RWPE2 (cell line): ENCODE data around the gene IL1RAPL2.

Experiments
- ATAC-seq: fragments of 200-7000 bp; cut with Tn5 transposase; 3 replicates; pipeline ENCODE4 v1.9.1; 2021; ENCODE audit warnings: low read depth
- DNase-seq: peaks from one replicate; pipeline ENCODE4 v3.0.0-alpha.2; 2020; ENCODE audit warnings: low spot score
- H3K27ac ChIP-seq: fragments of 450-650 bp; 2 replicates; pipeline ENCODE4 v1.5.1; 2017; ENCODE audit warnings: mild to moderate bottlenecking; ENCODE audit not compliant: poor library complexity, severe bottlenecking
- H3K27me3 ChIP-seq: fragments of 250-450 bp; sonication (Bioruptor Pico); 2 replicates; pipeline ENCODE4 v1.5.1; 2021; ENCODE audit warnings: mild to moderate bottlenecking, moderate library complexity; ENCODE audit not compliant: insufficient read depth, poor library complexity, severe bottlenecking
- H3K36me3 ChIP-seq: fragments of 250-450 bp; sonication (Bioruptor Pico); 2 replicates; pipeline ENCODE4 v1.5.1; 2020; ENCODE audit warnings: low read depth, mild to moderate bottlenecking, moderate library complexity
- H3K4me1 ChIP-seq: fragments of 250-450 bp; sonication (Bioruptor Pico); 2 replicates; pipeline ENCODE4 v1.5.1; 2021; ENCODE audit warnings: mild to moderate bottlenecking, moderate library complexity; ENCODE audit not compliant: insufficient read depth, poor library complexity, severe bottlenecking
- H3K4me3 ChIP-seq: fragments of 250-450 bp; sonication (Bioruptor Pico); 2 replicates; pipeline ENCODE4 v1.5.1; 2021; ENCODE audit warnings: mild to moderate bottlenecking, moderate library complexity; ENCODE audit not compliant: severe bottlenecking
- H3K9me3 ChIP-seq: fragments of 250-450 bp; sonication (Bioruptor Pico); 2 replicates; pipeline ENCODE4 v1.5.1; 2021; ENCODE audit warnings: mild to moderate bottlenecking, moderate library complexity; ENCODE audit not compliant: severe bottlenecking
- CTCF ChIP-seq: fragments of 450-650 bp; IDR thresholded peaks from one replicate; pipeline ENCODE4 v1.5.1; 2017; ENCODE audit warnings: mild to moderate bottlenecking, moderate library complexity; ENCODE audit not compliant: poor library complexity, severe bottlenecking

IL1RAPL2 gene

DNA sequence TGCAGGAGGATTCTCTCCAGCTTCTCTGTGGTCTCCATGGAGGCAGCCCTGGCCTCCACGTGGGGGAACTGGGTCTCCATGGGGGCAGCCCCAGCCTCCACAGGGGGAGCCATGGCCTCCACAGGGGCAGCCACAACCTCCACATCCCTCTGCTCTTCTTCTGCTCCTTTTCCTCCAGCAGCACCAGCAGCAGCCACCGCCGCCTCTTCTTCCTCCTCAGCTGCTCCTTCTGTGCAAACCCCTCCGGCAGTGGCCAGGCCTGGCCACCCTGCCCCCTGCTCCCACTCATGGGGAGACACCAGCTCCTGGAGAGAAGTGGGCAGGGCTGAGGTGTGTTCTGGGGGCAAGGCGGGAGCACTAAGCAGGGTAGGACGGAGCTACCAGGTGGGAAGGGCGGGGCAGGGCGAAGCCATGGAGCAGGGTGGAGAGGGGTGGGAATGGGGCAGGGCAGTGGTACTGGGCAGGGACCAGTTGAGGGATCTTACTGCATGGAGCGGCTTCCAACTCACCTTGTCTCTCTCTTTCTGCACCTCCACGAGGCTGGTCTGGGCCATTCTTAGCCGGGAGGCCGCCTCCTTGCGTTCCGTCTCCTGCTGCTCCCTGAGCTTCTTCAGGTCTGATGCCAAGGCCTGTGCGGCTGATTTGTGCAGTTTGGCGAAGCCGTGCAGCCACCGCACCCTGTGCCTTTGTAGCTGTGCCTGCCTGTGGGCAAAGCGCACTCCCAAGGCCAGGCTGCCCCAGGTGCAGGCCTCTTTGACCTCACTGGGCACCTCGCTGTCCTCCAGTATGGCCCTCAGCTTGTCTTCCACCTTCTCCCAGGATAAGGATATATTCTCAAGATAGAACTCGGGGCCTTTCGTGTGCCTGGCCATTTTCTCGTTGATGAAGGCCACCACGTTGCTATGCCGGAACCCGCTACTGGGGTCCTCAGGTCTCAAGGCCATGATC, 653.7 kb downstream of the IL1RAPL2 start:
- Histone ChIP-seq H3K36me3 (no peaks in the 10 kb centered on the region), H3K27me3 (no peaks in the 10 kb centered on the region), H3K27ac (no peak overlapping the region), H3K9me3 (no peaks in the 10 kb centered on the region), H3K4me3 (no peak overlapping the region), H3K4me1 (no peaks in the 10 kb centered on the region)
- no peak for DNase-seq
- no peak for TF ChIP-seq CTCF
- ATAC-seq = no peak

- Histone ChIP-seq H3K27me3 (no peaks in the 10 kb centered on the region), H3K27ac (no peak within 1 kb of the TSS), H3K9me3 (no peaks in the 10 kb centered on the region), H3K36me3 (no peaks in the 10 kb centered on the region), H3K4me1 (no peaks in the 10 kb centered on the region), H3K4me3 (no peak within 1 kb of the TSS)
- DNase-seq (no peak), ATAC-seq (no peak)
- no peak for TF ChIP-seq CTCF
Measured at GRCh38 chrX:105220636-105221035, 654.6 kb downstream of the IL1RAPL2 start, which contains the start of gene TEX13A. TEX13A (minus strand) TSS chrX:105220694; CDS start chrX:105220397, 297 bp downstream.

DNA sequence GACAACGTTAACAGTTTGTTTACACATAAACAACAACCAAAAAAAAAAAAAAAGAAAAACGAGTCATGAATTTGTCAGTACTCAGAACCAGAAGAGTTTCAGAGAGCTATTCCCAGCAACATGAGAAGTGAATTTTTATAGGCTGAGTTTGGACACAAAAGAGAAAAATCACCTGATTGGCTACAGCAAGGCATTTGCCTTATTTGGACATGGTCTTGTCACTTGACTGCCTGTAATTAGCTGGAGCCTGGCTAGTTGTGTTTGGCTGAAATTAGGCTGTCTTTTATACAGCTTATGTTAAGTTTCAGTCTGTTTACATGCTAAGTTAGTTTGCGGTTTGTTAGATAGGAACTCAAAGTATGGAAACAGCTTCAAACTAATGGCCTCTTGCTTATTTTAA, 655.4 kb downstream of the IL1RAPL2 start:
- no peak overlapping the region for H3K27ac ChIP-seq
- ATAC-seq = no peak
- no peaks in the 10 kb centered on the region for H3K9me3 ChIP-seq
- no peak for DNase-seq
- H3K4me1 ChIP-seq = no peaks in the 10 kb centered on the region
- H3K27me3 ChIP-seq = no peaks in the 10 kb centered on the region
- TF ChIP-seq CTCF = no peak
- H3K36me3 ChIP-seq = no peaks in the 10 kb centered on the region
- H3K4me3 ChIP-seq = no peak overlapping the region

DNA sequence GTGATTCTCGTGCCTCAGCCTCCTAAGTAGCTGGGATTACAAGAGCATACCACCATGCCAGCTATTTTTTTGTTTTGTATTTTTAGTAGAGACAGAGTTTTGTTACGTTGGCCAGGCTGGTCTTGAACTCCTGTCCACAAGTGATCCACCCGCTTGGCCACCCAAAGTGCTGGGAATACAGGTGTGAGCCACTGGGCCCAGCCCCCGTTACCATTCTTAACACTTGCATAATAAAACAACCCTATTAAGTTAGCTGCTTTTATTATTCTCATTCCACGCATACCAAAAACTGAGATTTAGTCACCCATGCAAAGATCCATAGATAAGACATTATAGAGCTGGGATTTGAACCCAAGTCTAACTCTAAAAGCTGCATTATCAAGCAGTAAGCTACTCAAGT, 660.5 kb downstream of the IL1RAPL2 start:
- no peak overlapping the region for H3K4me3 ChIP-seq
- TF ChIP-seq CTCF = no peak
- DNase-seq = no peak

GRCh38 chrX:105228602-105229001, 662.6 kb downstream of the IL1RAPL2 start:
- TF ChIP-seq CTCF = no peak
- DNase-seq (no peak), ATAC-seq (no peak)
- H3K4me1 ChIP-seq = no peaks in the 10 kb centered on the region
- no peaks in the 10 kb centered on the region for H3K9me3 ChIP-seq
- no peaks in the 10 kb centered on the region for H3K27me3 ChIP-seq
- no peak overlapping the region for H3K4me3 ChIP-seq
- H3K36me3 ChIP-seq = no peaks in the 10 kb centered on the region
- no peak overlapping the region for H3K27ac ChIP-seq

More for the DNA sequence above, 660.5 kb downstream of the IL1RAPL2 start:
- H3K36me3 ChIP-seq = no peaks in the 10 kb centered on the region
- no peaks in the 10 kb centered on the region for H3K4me1 ChIP-seq
- H3K27ac ChIP-seq = no peak overlapping the region
- H3K27me3 ChIP-seq = no peaks in the 10 kb centered on the region
- no peak for ATAC-seq
- H3K9me3 ChIP-seq = no peaks in the 10 kb centered on the region
